Measurements from ENCODE around the gene PPP4C.

GRCh38 chr16:30030841-30031413 lies 44.9 kb upstream of the PPP4C start, which contains the start of gene TLCD3B:
- TF ChIP-seq CTCF (IDR thresholded peaks at IDR 0.05; ENCODE audit: low read depth, low read length, poor library complexity, severe bottlenecking) (no peak), EZH2phosphoT487 (IDR thresholded peaks at IDR 0.05; ENCODE audit: borderline replicate concordance, low read length) (no peak)

Measured in DOHH2 (cell line).